SK-N-SH (cell line): ENCODE measurements around the gene MAGI2. TPM values are rescaled to one million over a fixed set of nuclear protein-coding genes. Genes with fewer than 3 reads are reported as not detected.
A peak's percentile ranks its signal among the peaks of the same experiment; 100 is the strongest.

Source experiments
- CTCF ChIA-PET: fragments of 300-600, 350-600 bp; formaldehyde crosslinking; extraction: SDS; loops from one replicate; lab custom pipeline; 2021; lab: Yijun Ruan, JAX
- POLR2A ChIA-PET: fragments of 350-600 bp; sonication (Branson Sonifier 250); formaldehyde crosslinking; extraction: SDS; loops from one replicate; lab custom pipeline; 2020; ENCODE audit warnings: antibody characterized with exemption, inconsistent platforms; lab: Yijun Ruan, JAX
- DNase-seq: peaks from one replicate; pipeline ENCODE4 v3.0.0; 2012
- H2AFZ ChIP-seq: fragments of 200-600 bp; sonication (generic); 2 replicates; pipeline ENCODE4 v1.8.1; 2016; ENCODE audit warnings: antibody characterized with exemption, mild to moderate bottlenecking, low read depth
- H3F3A ChIP-seq: fragments of 200-600 bp; sonication (generic); replicated peaks from 2 replicates; pipeline ENCODE3; 2016; ENCODE audit warnings: antibody characterized with exemption, mild to moderate bottlenecking; ENCODE audit not compliant: insufficient read depth
- H3K27ac ChIP-seq, 2 experiments: fragments of 200-500 bp in 1 of 2; fragments of 200-600 bp in 1 of 2; sonication (Bioruptor generic) in 1 of 2; sonication (generic), shearing (Covaris generic) in 1 of 2; 2 replicates each; pipeline versions ENCODE4 v1.5.1 to v1.6.1; 2014 to 2016; ENCODE audit warnings: low read depth in 2 of 2, inconsistent platforms in 1 of 2, low read length in 1 of 2, mild to moderate bottlenecking in 1 of 2, mixed read lengths in 1 of 2
- H3K27me3 ChIP-seq: fragments of 200-600 bp; sonication (generic), shearing (Covaris generic); 2 replicates; pipeline ENCODE4 v1.6.1; 2016; ENCODE audit warnings: mixed run types; ENCODE audit not compliant: insufficient read depth
- H3K36me3 ChIP-seq, 2 experiments: fragments of 200-500 bp in 1 of 2; fragments of 200-600 bp in 1 of 2; sonication (Bioruptor generic) in 1 of 2; sonication (generic) in 1 of 2; replicated peaks in 1 of 2; 2 replicates each; pipeline versions ENCODE3 to v1.5.1; 2014 to 2016; ENCODE audit warnings: low read length in 1 of 2, mild to moderate bottlenecking in 1 of 2; ENCODE audit not compliant: insufficient read depth in 2 of 2, control insufficient read depth in 1 of 2
- H3K4me1 ChIP-seq, 2 experiments: fragments of 200-500 bp in 1 of 2; fragments of 200-600 bp in 1 of 2; sonication (Bioruptor generic) in 1 of 2; sonication (generic), shearing (Covaris generic) in 1 of 2; 2 replicates each; pipeline versions ENCODE4 v1.5.1 to v1.6.1; 2014 to 2016; ENCODE audit warnings: low read depth in 1 of 2, low read length in 1 of 2, mixed run types in 1 of 2; ENCODE audit not compliant: insufficient read depth in 2 of 2, control insufficient read depth in 1 of 2
- H3K4me2 ChIP-seq: fragments of 200-600 bp; sonication (generic), shearing (Covaris generic); 2 replicates; pipeline ENCODE4 v1.6.1; 2017; ENCODE audit warnings: mixed run types
- H3K4me3 ChIP-seq, 2 experiments: fragments of 200-500 bp in 1 of 2; fragments of 200-600 bp in 1 of 2; sonication (Bioruptor generic) in 1 of 2; sonication (generic), shearing (Covaris generic) in 1 of 2; 2 replicates each; pipeline versions ENCODE4 v1.5.1 to v1.8.1; 2014 to 2016; ENCODE audit warnings: low read depth in 2 of 2, inconsistent platforms in 1 of 2, low read length in 1 of 2, mild to moderate bottlenecking in 1 of 2, mixed read lengths in 1 of 2, moderate library complexity in 1 of 2
- H3K79me2 ChIP-seq: fragments of 200-600 bp; sonication (generic); 2 replicates; pipeline ENCODE4 v1.8.1; 2017; ENCODE audit warnings: mild to moderate bottlenecking; ENCODE audit not compliant: insufficient read depth
- H3K9ac ChIP-seq: fragments of 200-600 bp; sonication (generic); 2 replicates; pipeline ENCODE4 v1.6.1; 2017; ENCODE audit warnings: mixed run types
- H3K9me2 ChIP-seq: fragments of 200-600 bp; sonication (generic); 2 replicates; pipeline ENCODE4 v1.6.1; 2017; ENCODE audit warnings: mixed run types
- H3K9me3 ChIP-seq: fragments of 200-600 bp; sonication (generic); 2 replicates; pipeline ENCODE4 v1.6.1; 2017; ENCODE audit warnings: mixed run types, mild to moderate bottlenecking, moderate library complexity
- H4K20me1 ChIP-seq: fragments of 200-600 bp; sonication (generic); 2 replicates; pipeline ENCODE4 v1.6.1; 2017; ENCODE audit warnings: mild to moderate bottlenecking, mixed run types; ENCODE audit not compliant: insufficient read depth
- CHD2 ChIP-seq: fragments of 150-350 bp; IDR thresholded peaks from 2 replicates; pipeline ENCODE4 v1.6.1; 2018; ENCODE audit warnings: low read length; ENCODE audit not compliant: partially characterized antibody
- CTCF ChIP-seq: fragments of 200-600 bp; sonication (generic); IDR thresholded peaks from 2 replicates; pipeline ENCODE4 v1.6.1; 2017; ENCODE audit warnings: antibody characterized with exemption, mild to moderate bottlenecking, moderate library complexity
- EZH2phosphoT487 ChIP-seq: fragments of 200-600 bp; sonication (generic); IDR thresholded peaks from 2 replicates; pipeline ENCODE4 v1.6.1; 2017; ENCODE audit warnings: low read depth, mixed run types, mild to moderate bottlenecking, antibody characterized with exemption, moderate library complexity, borderline replicate concordance
- FOSL2 ChIP-seq: IDR thresholded peaks from 2 replicates; pipeline ENCODE4 v1.4.0; 2012; ENCODE audit warnings: low read depth, mild to moderate bottlenecking, moderate library complexity, borderline replicate concordance
- FOXM1 ChIP-seq: IDR thresholded peaks from 2 replicates; pipeline ENCODE4 v1.4.0; 2012; ENCODE audit warnings: low read depth, mild to moderate bottlenecking
- JUND ChIP-seq: IDR thresholded peaks from 2 replicates; pipeline ENCODE4 v1.4.0; 2012
- PBX3 ChIP-seq: IDR thresholded peaks from 2 replicates; pipeline ENCODE4; 2012
- RAD21 ChIP-seq: IDR thresholded peaks from 2 replicates; pipeline ENCODE4 v1.6.1; 2012; ENCODE audit warnings: mild to moderate bottlenecking, low read length
- RCOR1 ChIP-seq: fragments of 150-350 bp; IDR thresholded peaks from 2 replicates; pipeline ENCODE4 v1.6.1; 2017; ENCODE audit warnings: antibody characterized with exemption, low read length
- SMC3 ChIP-seq: IDR thresholded peaks from 2 replicates; pipeline ENCODE4 v1.6.1; 2012; ENCODE audit warnings: low read depth, low read length, improper control_type of control experiment
- TAF1 ChIP-seq: IDR thresholded peaks from 2 replicates; pipeline ENCODE4 v1.6.1; 2012; ENCODE audit warnings: low read depth, mild to moderate bottlenecking, low read length, moderate library complexity, borderline replicate concordance
- USF2 ChIP-seq: fragments of 150-350 bp; IDR thresholded peaks from 2 replicates; pipeline ENCODE4 v1.6.1; 2017; ENCODE audit warnings: antibody characterized with exemption, low read length, low read depth, borderline replicate concordance
- YY1 ChIP-seq: IDR thresholded peaks from 2 replicates; pipeline ENCODE4 v1.4.0; 2012; ENCODE audit warnings: low read depth, mild to moderate bottlenecking
- ZBTB33 ChIP-seq: IDR thresholded peaks from 2 replicates; pipeline ENCODE4 v1.4.0; 2012; ENCODE audit warnings: low read depth, borderline replicate concordance
- WGBS: methylation state at CpG from one replicate; pipeline ENCODE4 v1.1.6; 2017; ENCODE audit warnings: low lambda C conversion rate; 5-methylcytosine and 5-hydroxymethylcytosine counted together
- polyA plus RNA-seq, 3 experiments: library from polyadenylated mRNA; depleted of rRNA; stranded (reverse); fragments of >200 nt; gene quantifications; 2 replicates each; pipeline ENCODE4 v1.2.3, GENCODE V29; 2012

The MAGI2 gene
- polyA plus RNA-seq, 1 of the 3 experiments (the other 2 are of a cell fraction), result 1.1 TPM

- Histone ChIP-seq H4K20me1 (no peaks in the 10 kb centered on the region), H3K9me3 (no peaks in the 10 kb centered on the region), H3K27me3 (no peaks in the 10 kb centered on the region), H3K36me3 (no peaks in the 10 kb centered on the region), H3F3A (peaks cover 7% of the 10 kb centered on the region), H3K4me2 (no peak overlapping the region), H3K4me3 (no peak overlapping the region), H3K79me2 (no peaks in the 10 kb centered on the region), H3K4me1 (peaks cover 0 to 3% of the 10 kb centered on the region in 2 experiments; a peak in 2 of 4 replicates), H3K9ac (no peak overlapping the region), H3K9me2 (no peaks in the 10 kb centered on the region), H2AFZ (peak overlapping the region; percentile 45), H3K27ac (peak overlapping the region in 1 of 2 experiments; percentile 53; a peak in 1 of 4 replicates)
- TF ChIP-seq CTCF (no peak), TAF1 (no peak), ZBTB33 (no peak), FOXM1 (no peak), RAD21 (no peak), YY1 (no peak), PBX3 (no peak), FOSL2 (peak; percentile 66), CHD2 (no peak), RCOR1 (no peak), EZH2phosphoT487 (no peak), USF2 (no peak), SMC3 (no peak), JUND (peak; percentile 41; the same call in 1 of the 2 replicates)
- CTCF ChIA-PET, result interaction anchor here (2.0 kb wide), 1 partner anchor 10 kb away, joined by 7 read pairs; no protein-coding TSS in a partner anchor
- POLR2A ChIA-PET, result interaction anchor here (1.2 kb wide), 1 partner anchor 11 kb away, joined by 3 read pairs; no protein-coding TSS in a partner anchor
- no peak for DNase-seq
- 75% methylated on average over 1 of the region's 1 CpG for WGBS
Measured at GRCh38 chr7:78232806-78233205, 1220.7 kb downstream of the MAGI2 start.
